HG03095 (cell line): ENCODE results near the gene MYCN.

Experiments
- ATAC-seq: cut with Tn5 transposase; IDR thresholded peaks from one replicate; pipeline ENCODE4 v1.9.1; 2021; ENCODE audit warnings: moderate library complexity; ENCODE audit not compliant: unreplicated experiment

The MYCN gene

DNA sequence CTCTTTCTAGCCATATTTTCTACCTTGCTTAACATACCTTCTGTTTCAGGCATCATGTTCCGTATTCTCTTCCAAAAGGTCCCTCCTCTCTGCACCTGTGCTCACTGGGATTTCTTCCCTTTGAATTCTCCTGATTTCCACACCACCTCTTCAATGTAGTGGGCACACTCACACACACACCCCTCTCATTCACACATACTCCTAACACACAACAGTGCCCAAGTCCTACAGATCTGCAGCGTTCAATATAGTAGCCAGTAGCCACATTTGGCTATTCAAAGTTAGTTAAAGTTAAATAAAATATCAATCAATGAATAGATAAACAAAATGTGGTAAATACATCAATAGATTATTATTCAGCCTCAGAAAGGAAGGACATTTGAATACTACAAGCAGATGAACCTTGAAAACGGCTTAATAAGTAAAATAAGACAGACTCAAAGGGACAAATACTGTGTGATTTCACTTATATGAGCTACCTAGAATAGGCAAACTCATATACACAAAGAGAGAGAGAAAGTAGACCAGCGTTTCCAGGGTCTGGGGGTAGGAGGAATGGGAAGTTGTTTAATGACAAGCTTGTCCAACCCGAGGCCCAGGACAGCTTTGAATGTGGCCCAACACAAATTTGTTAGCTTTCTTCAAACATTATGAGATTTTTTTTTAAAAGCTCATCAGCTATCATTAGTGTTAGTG, 34.4 kb downstream of the MYCN start:
- no peak for ATAC-seq

DNA sequence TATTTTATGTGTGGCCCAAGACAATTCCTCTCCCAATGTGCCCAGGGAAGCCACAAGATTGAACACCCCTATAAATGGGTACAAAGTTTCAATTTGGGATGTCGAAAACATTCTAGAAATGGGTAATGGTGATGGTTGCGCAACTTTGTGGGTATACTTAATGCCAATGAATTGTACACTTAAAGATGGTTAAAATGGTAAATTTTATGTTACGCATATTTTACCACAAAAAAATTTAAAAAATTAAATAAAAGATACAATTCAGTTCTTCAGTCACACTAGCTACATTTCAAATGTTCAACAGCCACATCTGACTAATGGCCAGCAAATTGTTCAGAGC, 34.9 kb downstream of the MYCN start:
- no peak for ATAC-seq

DNA sequence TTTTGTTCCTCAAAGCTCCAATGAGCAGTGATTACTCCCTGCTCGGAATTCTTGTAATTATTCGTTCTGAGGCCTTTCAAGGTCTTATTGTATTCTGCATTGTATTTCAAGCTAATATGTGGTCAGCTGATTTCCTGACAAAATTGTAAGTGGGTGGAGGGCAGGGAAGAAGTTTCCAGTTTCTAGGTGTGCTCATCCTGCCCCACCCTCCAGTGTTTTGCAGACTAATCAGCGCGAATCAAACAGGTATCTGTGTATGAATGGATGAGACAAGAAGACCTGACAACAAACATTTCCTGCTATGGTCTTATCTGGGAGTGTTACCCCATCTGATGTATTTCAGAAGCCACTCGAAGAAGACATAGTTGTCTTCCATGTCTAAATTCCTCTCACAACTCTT, 35.3 kb downstream of the MYCN start:
- ATAC-seq = no peak

DNA sequence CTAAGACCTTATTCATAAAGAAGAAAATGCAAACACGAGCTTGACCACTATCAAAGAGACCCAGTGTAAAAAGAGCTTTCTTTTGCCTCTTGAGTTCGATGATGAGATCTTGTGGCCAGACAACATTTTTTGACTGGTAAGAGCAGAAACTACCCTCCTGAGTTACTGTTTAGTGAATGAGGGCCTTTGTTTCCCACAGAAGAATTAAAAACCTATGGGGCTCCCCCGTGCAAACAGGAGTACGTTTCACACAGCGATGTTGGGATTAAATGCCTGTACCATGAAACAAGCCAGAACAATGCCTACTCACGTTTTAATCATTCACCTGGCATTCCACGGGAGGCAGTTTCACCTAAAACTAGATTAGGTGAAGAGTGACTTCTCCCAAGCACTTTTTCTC, 36.0 kb downstream of the MYCN start:
- ATAC-seq = no peak

DNA sequence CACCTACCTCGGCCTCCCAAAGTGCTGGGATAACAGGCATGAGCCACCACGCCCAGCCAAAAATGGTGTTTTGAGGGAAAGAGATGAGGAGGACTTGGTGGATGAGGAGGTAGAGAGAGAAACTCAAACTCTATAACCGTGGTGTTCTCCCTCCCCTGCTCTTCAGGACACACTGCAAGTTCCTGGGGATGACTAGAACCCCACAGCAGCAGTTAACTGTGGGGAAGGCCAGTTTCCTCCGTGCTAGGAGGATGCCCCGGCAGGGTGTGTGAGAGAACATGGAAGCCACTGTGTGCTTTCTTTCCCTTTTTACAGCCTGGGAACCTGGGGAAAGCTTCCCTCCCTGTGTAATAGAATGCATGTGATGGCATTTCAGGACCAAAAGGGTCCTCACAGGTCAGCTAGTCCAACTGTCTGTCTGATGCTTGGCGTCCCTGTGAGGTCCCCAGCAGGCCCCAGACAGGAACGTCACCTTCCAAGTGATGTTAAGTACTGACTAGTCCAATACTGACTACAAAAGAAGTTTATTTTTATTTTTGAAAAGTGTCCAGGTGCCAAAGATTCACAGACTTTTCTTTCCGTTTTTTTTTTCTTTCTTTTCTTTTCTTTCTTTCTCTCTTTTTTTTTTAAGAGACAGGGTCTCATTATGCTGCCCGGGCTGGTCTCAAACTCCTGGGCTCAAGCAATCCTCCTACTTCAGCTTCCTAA, 38.9 kb downstream of the MYCN start:
- ATAC-seq = no peak

DNA sequence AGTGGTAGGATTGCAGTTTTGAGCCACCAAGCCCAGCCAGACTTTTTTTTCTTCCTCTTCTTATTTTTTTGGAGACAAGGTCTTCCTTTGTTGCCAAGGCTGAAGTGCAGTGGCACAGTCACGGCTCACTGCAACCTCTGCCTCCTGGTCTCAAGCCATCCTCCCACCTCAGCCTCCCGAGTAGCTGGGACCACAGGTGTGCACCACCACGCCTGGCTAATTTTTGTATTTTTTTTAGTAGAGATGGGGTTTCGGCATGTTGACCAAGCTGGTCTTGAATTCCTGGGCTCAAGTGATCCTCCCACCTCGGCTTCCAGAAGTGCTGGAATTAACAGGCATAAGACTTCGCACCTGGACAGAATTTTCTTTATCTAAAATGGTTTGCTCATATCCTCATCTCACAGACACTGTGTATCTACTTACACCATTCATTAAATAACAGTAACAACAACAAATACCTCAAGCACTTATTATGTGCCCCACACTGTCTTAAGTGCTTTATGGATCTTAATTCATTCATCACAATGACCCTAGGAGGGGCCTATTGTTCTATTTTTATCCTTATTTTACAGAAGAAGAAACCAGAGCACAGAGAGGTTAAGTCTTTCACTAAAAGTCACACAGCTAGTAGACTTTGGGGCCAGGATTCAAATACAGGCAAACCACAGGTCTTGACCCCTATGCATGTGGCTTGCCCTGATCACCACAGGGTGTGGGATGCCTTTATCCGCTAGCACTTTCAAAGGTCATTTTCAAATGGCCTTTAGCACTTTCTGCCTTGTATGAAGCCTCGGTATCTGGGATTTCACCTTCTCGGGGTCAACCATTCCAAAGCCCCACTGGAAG, 39.6 kb downstream of the MYCN start:
- ATAC-seq = no peak

DNA sequence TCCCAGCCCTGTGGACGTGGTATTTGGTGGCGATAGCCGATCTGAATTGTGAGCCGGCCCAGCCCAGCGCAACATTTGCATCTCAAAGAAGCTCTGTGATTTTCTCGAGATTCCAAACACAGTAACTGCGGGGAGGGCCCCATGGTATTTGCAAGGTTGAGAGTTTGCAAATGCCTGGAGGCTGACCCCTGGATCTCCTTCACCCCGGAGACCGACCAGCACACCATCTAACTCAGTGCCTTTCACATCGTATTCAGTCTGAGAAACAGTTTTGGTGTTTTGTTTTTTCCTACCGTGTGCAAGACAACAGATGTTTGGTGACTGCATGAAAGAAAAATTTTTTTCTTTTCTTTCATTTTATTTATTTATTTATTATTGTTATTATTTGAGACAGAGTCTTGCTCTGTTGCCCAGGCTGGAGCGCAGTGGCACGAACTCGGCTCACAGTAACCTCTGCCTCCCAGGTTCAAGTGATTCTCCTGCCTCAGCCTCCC, 40.3 kb downstream of the MYCN start:
- ATAC-seq = no peak

DNA sequence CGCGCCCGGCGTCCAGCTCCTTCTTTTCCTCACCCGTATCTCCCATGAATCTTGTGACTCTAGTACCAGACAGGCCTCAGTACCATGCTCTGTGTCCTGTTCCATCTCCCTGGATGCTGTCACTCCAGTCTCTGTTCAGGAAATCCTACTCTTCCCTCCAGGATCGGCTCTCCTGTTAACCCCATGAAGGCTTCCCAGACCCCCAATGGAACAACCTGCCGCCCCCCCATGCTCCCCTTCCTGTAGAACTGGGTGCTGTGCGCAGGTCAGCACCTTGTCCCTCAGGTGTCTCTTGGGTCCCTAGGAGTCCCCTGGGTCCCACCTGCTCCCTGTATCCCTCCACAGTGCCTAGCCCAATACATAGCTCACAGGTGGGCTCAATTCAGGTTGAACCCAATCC, 41.3 kb downstream of the MYCN start:
- ATAC-seq = no peak

DNA sequence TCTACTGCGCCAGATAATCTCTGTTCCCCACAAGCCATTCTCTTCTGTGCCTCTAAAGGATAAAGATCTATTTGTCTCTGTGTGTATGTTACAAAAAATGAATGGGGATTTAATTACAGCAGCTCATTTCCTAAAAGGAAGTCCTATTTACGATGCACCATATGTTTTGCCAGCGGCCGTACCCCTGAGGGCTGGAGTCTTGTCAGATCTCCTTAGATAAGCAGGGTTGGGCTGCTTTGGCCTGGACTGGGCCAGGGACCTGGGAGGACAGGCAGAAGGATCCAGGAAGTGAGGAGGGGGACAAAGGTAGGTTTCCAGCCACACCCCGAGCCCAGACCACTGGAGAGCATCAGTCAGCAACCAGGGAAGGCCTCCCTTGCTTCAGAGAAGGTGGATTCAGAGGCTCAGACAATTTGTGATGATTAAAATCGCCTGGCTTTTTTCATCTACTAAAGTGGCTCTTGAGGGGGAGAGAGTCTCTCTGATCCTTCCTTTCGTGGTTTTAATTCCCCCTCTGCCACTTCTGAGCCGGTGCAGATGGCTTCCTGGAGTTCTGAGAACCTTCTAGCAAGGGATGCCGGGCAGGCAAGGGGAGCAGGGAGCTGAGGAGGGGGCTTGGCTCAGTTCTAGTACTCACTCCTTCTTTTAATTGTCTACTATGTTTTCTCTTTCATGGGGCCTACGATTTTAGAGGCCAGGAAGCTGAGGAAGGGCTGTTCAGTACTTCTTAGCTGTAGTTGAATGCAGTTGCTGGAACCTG, 42.1 kb downstream of the MYCN start:
- no peak for ATAC-seq

DNA sequence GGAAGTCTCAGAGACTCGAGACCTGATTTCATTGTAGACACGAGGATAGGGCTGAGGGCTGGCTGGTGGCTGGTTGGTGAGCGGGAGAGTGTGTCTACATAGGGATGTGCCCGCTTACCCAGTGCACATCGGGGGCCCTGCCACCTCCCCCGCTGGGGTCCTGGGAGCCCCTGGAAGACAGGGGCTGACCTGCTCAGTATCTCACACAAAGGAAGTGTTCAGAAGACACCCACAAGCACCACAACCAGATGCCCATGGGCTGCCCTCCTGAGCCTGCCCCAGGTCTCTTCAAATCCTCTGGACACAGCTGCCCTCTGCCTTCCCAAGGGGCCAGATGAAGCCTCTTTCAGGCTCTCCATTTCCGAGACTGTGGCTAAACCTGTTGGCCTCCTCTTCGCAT, 43.1 kb downstream of the MYCN start:
- no peak for ATAC-seq

DNA sequence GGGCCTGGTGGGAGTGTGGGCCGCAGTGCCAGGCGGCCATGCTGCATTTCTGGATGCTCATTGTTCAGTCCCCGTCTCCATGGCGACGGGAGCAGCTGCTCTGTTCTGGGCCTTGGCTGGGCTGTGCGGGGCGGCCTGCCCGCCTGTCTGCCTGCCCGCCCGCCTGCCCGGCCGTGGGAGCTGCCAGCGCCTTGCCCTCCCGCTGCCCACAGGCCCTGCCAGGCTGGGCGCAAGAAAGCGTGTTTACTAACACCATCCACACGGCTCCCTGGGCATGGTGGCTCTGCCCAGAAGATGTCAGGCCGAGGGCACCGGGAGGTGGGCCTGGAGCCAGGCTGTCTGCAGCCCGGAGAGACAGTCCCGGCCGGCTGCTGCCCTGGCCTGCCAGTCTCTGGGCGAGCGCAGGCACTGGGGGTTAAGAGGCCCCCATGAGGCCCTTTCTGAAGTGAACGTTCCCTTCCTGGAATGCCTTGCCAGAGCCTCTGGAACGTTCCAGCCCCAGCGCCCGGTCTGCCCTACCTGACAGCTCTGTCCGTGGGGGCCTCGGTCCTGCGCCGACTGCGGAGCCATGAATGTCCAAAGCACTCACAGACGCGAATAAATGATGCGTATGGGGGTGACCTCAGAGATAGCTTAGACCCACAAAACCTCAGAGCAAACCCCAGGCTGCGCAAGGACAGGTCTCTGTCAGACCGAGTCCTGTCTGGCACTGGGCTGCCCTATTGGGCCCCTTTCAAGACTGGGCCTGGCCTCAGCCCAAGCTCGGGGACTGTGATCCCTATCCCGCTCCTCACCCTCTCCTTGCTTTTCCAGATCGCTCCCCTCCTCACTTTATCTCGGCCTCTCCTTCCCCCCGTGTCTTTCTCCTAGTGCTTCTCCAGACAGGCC, 44.3 kb downstream of the MYCN start:
- ATAC-seq = no peak

DNA sequence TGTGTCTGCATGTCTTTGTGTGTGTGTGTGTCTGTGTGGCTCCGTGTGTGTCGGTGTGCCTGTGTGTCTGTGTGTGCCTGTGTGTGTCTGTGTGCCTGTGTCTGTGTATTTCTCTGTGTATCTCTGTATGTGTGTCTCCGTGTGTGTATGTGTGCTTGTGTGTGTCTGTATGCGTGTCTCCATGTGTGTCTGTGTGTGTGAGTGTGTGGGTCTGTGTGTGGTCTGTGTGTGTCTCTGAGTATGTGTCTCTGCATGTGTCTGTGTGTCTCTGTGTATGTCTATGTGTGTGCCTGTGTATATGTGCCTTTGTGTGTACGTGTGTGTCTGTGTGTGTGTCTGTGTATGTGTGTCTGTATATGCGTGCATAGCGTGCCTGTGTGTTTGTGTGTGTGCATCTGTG, 45.2 kb downstream of the MYCN start:
- ATAC-seq = no peak

DNA sequence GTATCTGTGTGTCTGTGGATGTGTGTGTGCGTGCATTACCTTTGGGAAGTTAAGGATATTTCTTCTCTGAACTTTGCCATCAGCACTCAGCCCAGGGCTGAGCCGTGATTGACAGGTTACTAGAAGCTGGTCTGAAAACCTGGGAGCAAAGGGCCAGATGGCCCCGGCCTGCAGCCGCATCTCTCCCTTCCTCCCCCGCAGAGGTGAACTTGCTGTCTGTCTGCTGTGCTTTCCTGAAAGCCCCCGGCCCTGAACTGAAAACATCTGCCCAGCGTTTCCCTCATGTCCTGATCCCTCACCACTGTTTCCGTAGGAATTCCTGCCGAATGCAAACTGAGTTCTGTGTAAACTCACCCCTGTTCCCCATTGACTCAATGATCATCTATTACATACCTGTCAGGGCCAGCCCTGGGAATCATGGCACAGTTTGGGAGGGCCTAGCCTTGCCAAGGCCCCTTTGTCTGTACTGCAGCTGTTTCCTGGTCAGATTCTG, 45.8 kb downstream of the MYCN start:
- no peak for ATAC-seq

DNA sequence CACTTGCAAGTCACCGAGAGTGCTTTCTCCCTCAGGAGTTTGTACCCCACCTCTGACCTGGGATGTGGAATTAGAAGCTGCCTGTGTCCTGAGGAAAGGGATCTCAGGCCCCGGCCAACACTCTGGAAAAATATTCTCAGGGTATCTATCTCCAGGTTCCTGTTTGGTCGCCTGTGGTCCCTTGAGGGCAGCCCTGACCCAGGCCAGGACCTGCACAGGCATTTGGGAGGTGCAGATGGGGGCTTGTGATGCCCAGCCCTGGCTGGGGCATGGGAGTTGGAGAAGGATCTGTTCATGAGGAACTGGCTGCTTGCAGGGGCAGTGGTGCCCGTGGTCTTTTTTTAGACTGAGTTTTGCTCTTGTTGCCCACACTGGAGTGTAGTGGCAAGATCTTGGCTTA, 46.3 kb downstream of the MYCN start:
- no peak for ATAC-seq

DNA sequence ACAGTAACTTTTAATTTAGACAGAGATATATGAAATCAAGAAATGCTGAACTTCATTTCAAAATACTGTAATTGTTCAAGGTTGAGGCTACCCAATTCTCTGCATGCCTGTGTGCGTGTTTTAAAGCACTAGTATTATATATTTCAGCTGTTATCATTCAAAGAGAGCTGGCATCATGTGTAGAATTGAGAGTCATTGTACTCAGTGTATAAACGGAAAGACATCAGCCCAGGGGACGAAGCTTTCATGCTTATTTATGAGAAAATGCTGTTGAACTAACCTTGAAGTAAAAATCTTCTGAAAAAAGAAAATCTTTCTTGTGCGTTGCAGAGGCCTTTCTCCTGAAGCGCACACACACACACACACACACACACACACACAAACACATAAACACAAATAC, 48.4 kb downstream of the MYCN start:
- no peak for ATAC-seq

DNA sequence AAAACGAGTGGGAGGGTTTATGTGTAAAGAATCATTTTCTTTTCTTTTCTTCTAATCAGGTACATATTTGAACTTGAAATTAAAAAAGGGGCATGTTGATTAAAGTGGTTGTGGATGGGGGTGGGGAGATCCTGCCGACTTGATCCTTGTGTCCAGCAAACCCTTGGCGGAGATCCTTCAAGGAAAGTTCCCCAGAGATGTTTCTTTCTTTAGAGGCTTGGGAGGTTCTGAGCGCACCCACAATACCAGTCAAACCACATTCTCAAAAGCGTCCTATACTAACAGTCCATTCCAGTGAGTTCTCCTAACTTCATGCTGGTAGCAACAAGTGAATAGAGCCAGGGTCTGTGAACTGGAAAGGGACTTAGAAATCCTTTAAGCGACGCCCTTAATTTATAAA, 49.2 kb downstream of the MYCN start:
- no peak for ATAC-seq

DNA sequence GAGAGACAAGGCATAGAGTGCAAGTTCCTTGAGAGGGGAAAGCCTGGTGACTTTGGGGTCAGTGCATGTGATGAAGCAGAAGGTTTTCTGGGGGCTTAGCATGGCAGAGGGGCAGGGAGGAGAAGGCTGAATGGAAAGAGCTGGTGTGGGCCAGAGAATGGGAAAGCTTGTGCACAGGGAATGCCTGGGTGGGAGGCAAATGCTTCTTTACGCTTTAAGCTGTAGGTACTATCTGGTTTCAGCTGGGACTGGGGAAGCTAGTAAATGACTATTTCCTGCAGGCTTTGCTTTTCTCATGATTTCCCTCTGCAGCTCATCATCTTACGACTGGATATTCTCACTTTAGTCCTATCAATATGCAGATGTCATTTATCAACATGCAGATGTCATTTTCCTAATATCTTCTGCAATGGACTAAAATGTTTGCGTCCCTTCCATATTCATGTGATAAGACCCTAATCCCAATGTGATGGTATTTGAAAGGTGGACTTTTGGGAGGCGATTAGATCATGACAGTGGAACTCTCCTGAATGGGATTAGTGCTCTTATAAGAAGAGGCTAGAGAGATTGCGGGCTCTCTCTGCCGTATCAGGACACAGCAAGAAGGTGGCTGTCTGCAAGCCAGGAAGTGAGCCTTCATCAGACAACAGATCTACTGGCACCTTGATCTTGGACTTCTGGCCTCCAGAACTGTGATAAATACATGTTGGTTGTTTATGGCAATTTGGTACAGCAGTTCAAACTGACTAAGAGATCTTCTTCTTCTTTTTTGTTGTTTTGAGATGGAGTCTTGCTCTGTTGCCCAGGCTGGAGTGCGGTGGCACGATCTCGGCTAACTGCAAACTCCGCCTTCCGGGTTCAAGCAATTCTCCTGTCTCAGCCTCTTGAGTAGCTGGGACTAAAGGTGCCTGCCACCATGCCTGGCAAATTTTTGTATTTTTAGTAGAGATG, 50.1 kb downstream of the MYCN start:
- ATAC-seq = no peak

DNA sequence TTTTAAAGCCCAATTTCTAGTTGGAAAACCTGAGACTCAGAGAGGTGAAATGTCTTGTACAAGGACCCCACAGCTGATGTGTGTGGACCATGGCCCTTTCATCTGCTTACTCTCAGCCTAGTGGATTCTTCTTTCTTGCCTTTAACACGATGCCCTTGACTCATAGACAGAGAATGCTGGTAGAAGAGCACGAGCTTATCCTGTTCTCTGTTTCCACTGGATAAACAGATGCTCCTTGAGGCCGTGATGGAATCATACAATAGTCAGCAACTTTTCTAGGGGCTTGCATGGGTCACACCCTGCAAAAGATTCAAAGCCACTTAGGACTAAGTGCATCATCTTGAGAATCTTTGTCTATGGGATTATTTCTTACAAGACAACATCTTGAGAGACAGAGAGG, 50.9 kb downstream of the MYCN start:
- ATAC-seq = no peak
